Measurements from ENCODE around the gene SEC61G. TPM values are rescaled to one million over a fixed set of nuclear protein-coding genes. Genes with fewer than 3 reads are reported as not detected.

Gene SEC61G
- total RNA-seq, 1 experiment from 2014 or later: 208 TPM

GRCh38 chr7:54796853-54797252, 37.8 kb upstream of the SEC61G start:
- DNase-seq (ENCODE audit: low spot score) (no peak), ATAC-seq (no peak)
- no peaks in the 10 kb centered on the region for H3K36me3 Mint-ChIP-seq
- H3K4me3 Mint-ChIP-seq: no peak overlapping the region
- H3K27ac Mint-ChIP-seq: no peak overlapping the region
- ChIA-PET POLR2A (no interaction called here), CTCF (interaction anchor here (0.6 to 1.5 kb wide), 2 partner anchors 8 to 45 kb away, joined by 3 to 5 read pairs; no protein-coding TSS in a partner anchor)
- no peaks in the 10 kb centered on the region; the same call in 1 of the 2 replicates for H3K27me3 Mint-ChIP-seq (ENCODE audit: low read depth)
- TF ChIP-seq CREM (CRISPR knock-in tag; IDR thresholded peaks at IDR 0.05) (no peak), NR1H2 (CRISPR knock-in tag; IDR thresholded peaks at IDR 0.05) (no peak), TEAD1 (CRISPR knock-in tag; IDR thresholded peaks at IDR 0.05) (no peak), ZSCAN18 (CRISPR knock-in tag; IDR thresholded peaks at IDR 0.05) (no peak), GTF2I (CRISPR knock-in tag; conservative IDR thresholded peaks at IDR 0.05) (no peak), SMAD3 (CRISPR knock-in tag; IDR thresholded peaks at IDR 0.05; ENCODE audit: borderline replicate concordance) (no peak), ZNF232 (CRISPR knock-in tag; IDR thresholded peaks at IDR 0.05) (no peak)
- H3K4me1 Mint-ChIP-seq: no peaks in the 10 kb centered on the region
- H3K9me3 Mint-ChIP-seq: no peaks in the 10 kb centered on the region

GRCh38 chr7:54796150-54796549, 37.1 kb upstream of the SEC61G start:
- DNase-seq (ENCODE audit: low spot score): no peak
- Mint-ChIP-seq H3K36me3 (no peaks in the 10 kb centered on the region), H3K27ac (no peak overlapping the region), H3K4me1 (no peaks in the 10 kb centered on the region), H3K9me3 (no peaks in the 10 kb centered on the region), H3K4me3 (no peak overlapping the region), H3K27me3 (ENCODE audit: low read depth) (no peaks in the 10 kb centered on the region; the same call in 1 of the 2 replicates)
- ChIA-PET CTCF (no interaction called here), POLR2A (no interaction called here)
- TF ChIP-seq ELF4 (CRISPR knock-in tag; IDR thresholded peaks at IDR 0.05; ENCODE audit: low read depth): no peak
- TF ChIP-seq PRDM15 (CRISPR knock-in tag; IDR thresholded peaks at IDR 0.05): no peak
- no peak for TF ChIP-seq E2F5 (CRISPR knock-in tag; IDR thresholded peaks at IDR 0.05)
- no peak for TF ChIP-seq ESRRA (CRISPR knock-in tag; IDR thresholded peaks at IDR 0.05; ENCODE audit: borderline replicate concordance)
- no peak for TF ChIP-seq ZNF532 (CRISPR knock-in tag; IDR thresholded peaks at IDR 0.05; ENCODE audit: borderline replicate concordance)
- TF ChIP-seq USF1 (CRISPR knock-in tag; IDR thresholded peaks at IDR 0.05): no peak
- TF ChIP-seq NR2C2 (CRISPR knock-in tag; IDR thresholded peaks at IDR 0.05): no peak
- TF ChIP-seq ZNF121 (CRISPR knock-in tag; IDR thresholded peaks at IDR 0.05): no peak
- TF ChIP-seq GABPB1 (CRISPR knock-in tag; IDR thresholded peaks at IDR 0.05): no peak
- no peak for TF ChIP-seq ERG (CRISPR knock-in tag; IDR thresholded peaks at IDR 0.05)
- TF ChIP-seq ZMAT4 (CRISPR knock-in tag; IDR thresholded peaks at IDR 0.05): no peak
- ATAC-seq: no peak

Measured in WTC11 (cell line).